ENCODE measurements around the gene ANKDD1B. TPM values are rescaled to one million over a fixed set of nuclear protein-coding genes. Genes with fewer than 3 reads are reported as not detected.

Gene ANKDD1B
- polyA plus RNA-seq, 2 of the 4 experiments (the other 2 are of a cell fraction): 0.09 to 0.14 TPM

GRCh38 chr5:75670577-75670976 is 59.3 kb downstream of the ANKDD1B start:
- no peak overlapping the region for H3K4me3 ChIP-seq
- no peak overlapping the region for H3K27ac ChIP-seq
- ChIA-PET CTCF (no interaction called here), POLR2A (no interaction called here)
- H3K9me3 ChIP-seq: no peaks in the 10 kb centered on the region
- ATAC-seq (no peak), FAIRE-seq (no peak), DNase-seq (ENCODE audit: low read depth in 1 of 2, low spot score in 1 of 2) (no peak)
- no peak for TF ChIP-seq HOXA7 (CRISPR knock-in tag; IDR thresholded peaks at IDR 0.05)
- TF ChIP-seq, protein P1, sequence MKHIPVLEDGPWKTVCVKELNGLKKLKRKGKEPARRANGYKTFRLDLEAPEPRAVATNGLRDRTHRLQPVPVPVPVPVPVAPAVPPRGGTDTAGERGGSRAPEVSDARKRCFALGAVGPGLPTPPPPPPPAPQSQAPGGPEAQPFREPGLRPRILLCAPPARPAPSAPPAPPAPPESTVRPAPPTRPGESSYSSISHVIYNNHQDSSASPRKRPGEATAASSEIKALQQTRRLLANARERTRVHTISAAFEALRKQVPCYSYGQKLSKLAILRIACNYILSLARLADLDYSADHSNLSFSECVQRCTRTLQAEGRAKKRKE (CRISPR knock-in tag; IDR thresholded peaks at IDR 0.05; ENCODE audit: low read depth): no peak
- no peak for TF ChIP-seq ZC3H11A (IDR thresholded peaks at IDR 0.05)
- no peak for TF ChIP-seq NR3C1 (IDR thresholded peaks at IDR 0.05)
- no peak for TF ChIP-seq MAZ (IDR thresholded peaks at IDR 0.05; ENCODE audit: borderline replicate concordance, low read depth, low read length)
- no peak for TF ChIP-seq ZSCAN20 (CRISPR knock-in tag; IDR thresholded peaks at IDR 0.05)
- no peak for TF ChIP-seq CHD4 (IDR thresholded peaks at IDR 0.05; ENCODE audit: borderline replicate concordance)
- TF ChIP-seq PBX3 (IDR thresholded peaks at IDR 0.05): no peak
- no peak for TF ChIP-seq RARB (CRISPR knock-in tag; IDR thresholded peaks at IDR 0.05)
- TF ChIP-seq MYC (IDR thresholded peaks at IDR 0.05; ENCODE audit: borderline replicate concordance, low read length): no peak
- TF ChIP-seq FOSL2 (IDR thresholded peaks at IDR 0.05): no peak
- no peak for TF ChIP-seq FOSL2 (CRISPR knock-in tag; IDR thresholded peaks at IDR 0.05)
- no peak for TF ChIP-seq HDAC2 (IDR thresholded peaks at IDR 0.05)
- WGBS (ENCODE audit: missing lambda C conversion rate): 80% methylated on average over 3 of the region's 3 CpGs
- no peak overlapping the region for H3K4me2 ChIP-seq
- H3K4me1 ChIP-seq: peaks cover 16% of the 10 kb centered on the region

DNA sequence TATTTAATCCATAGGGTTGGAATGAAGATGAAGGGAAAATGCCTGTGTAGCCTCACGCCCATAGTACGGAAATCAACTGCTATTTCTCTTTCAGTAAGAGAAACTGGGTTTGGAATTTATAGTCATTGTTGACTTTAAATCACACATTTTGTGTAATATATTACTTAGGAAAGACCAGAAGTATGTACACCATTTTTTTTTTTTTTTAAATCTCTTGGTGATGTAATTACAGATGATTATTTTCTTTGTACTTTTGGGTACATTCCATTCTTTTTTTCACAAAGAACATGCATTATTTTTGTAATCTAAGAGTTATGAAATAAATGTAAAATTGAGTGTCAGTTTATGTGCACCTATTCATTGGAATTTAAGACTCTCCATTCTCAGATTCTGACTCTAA is 60.3 kb downstream of the ANKDD1B start:
- H3K4me3 ChIP-seq: no peak overlapping the region
- peaks cover 16% of the 10 kb centered on the region for H3K4me1 ChIP-seq
- no peak for FAIRE-seq
- H3K4me2 ChIP-seq: no peak overlapping the region
- POLR2A ChIA-PET: no interaction called here
- TF ChIP-seq HMGXB4 (CRISPR knock-in tag; IDR thresholded peaks at IDR 0.05; ENCODE audit: borderline replicate concordance): no peak
- TF ChIP-seq NFE2L2 (conservative IDR thresholded peaks at IDR 0.05; ENCODE audit: low read length): no peak
- TF ChIP-seq JUN (IDR thresholded peaks at IDR 0.05): no peak
- no peak for TF ChIP-seq SMC3 (IDR thresholded peaks at IDR 0.05)
- TF ChIP-seq, protein P2, sequence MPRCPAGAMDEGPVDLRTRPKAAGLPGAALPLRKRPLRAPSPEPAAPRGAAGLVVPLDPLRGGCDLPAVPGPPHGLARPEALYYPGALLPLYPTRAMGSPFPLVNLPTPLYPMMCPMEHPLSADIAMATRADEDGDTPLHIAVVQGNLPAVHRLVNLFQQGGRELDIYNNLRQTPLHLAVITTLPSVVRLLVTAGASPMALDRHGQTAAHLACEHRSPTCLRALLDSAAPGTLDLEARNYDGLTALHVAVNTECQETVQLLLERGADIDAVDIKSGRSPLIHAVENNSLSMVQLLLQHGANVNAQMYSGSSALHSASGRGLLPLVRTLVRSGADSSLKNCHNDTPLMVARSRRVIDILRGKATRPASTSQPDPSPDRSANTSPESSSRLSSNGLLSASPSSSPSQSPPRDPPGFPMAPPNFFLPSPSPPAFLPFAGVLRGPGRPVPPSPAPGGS (IDR thresholded peaks at IDR 0.05): no peak
- CTCF ChIA-PET: no interaction called here
- no peak overlapping the region for H3K27ac ChIP-seq
- no peak for DNase-seq (ENCODE audit: low read depth in 1 of 2, low spot score in 1 of 2)
- 47% methylated on average over 2 of the region's 2 CpGs for WGBS (ENCODE audit: missing lambda C conversion rate)
- no peaks in the 10 kb centered on the region for H3K9me3 ChIP-seq
- ATAC-seq: no peak

- no peak for ATAC-seq
- no peak for DNase-seq (ENCODE audit: low read depth in 1 of 2, low spot score in 1 of 2)
- H3K27ac ChIP-seq: no peak overlapping the region
- no peaks in the 10 kb centered on the region for H3K9me3 ChIP-seq
- H3K4me2 ChIP-seq: no peak overlapping the region
- 85% methylated on average over 3 of the region's 3 CpGs for WGBS (ENCODE audit: missing lambda C conversion rate)
- no peak overlapping the region for H3K4me3 ChIP-seq
- POLR2A ChIA-PET: no interaction called here
- CTCF ChIA-PET: no interaction called here
- H3K4me1 ChIP-seq: peaks cover 16% of the 10 kb centered on the region
- FAIRE-seq: no peak
- TF ChIP-seq RNF2 (IDR thresholded peaks at IDR 0.05; ENCODE audit: borderline replicate concordance, low read depth) (no peak), CBX2 (IDR thresholded peaks at IDR 0.05; ENCODE audit: borderline replicate concordance, low read depth) (no peak), HOXA7 (CRISPR knock-in tag; IDR thresholded peaks at IDR 0.05) (no peak), NPAS2 (CRISPR knock-in tag; IDR thresholded peaks at IDR 0.05; ENCODE audit: borderline replicate concordance) (no peak), HEYL (CRISPR knock-in tag; IDR thresholded peaks at IDR 0.05) (no peak), CHD2 (IDR thresholded peaks at IDR 0.05; ENCODE audit: low read length, partially characterized antibody) (no peak), RFX5 (IDR thresholded peaks at IDR 0.05) (no peak), USF2 (IDR thresholded peaks at IDR 0.05) (no peak), JUN (IDR thresholded peaks at IDR 0.05) (no peak)
Measured at GRCh38 chr5:75672616-75673015, 61.4 kb downstream of the ANKDD1B start.
